SK-N-SH treated with all-trans-retinoic acid at 6 μM for 48 hours (cell line): ENCODE results near the gene ABCA1.

Experiments
- CSDC2 ChIP-seq: fragments of 250-450 bp; sonication (Bioruptor Pico); IDR thresholded peaks from 2 replicates; pipeline ENCODE4 v1.5.0; 2020; ENCODE audit warnings: mild to moderate bottlenecking, moderate library complexity
- CSRNP3 ChIP-seq: fragments of 250-450 bp; sonication (Bioruptor Pico); IDR thresholded peaks from 2 replicates; pipeline ENCODE4 v1.5.1; 2021; ENCODE audit warnings: mild to moderate bottlenecking, moderate library complexity
- ISL1 ChIP-seq: fragments of 250-450 bp; sonication (Bioruptor Pico); IDR thresholded peaks from 2 replicates; pipeline ENCODE4 v2.1.2; 2022; ENCODE audit warnings: mild to moderate bottlenecking, moderate library complexity
- PATZ1 ChIP-seq: fragments of 250-450 bp; sonication (Bioruptor Pico); IDR thresholded peaks from 2 replicates; pipeline ENCODE4 v1.8.0; 2020; ENCODE audit warnings: mild to moderate bottlenecking, moderate library complexity, borderline replicate concordance
- POU6F1 ChIP-seq: fragments of 250-450 bp; sonication (Bioruptor Pico); IDR thresholded peaks from 2 replicates; pipeline ENCODE4 v1.8.0; 2021; ENCODE audit warnings: low read depth, mild to moderate bottlenecking, moderate library complexity, borderline replicate concordance
- PPARA ChIP-seq: fragments of 250-450 bp; sonication (Bioruptor Pico); IDR thresholded peaks from 2 replicates; pipeline ENCODE4 v1.5.0; 2020; ENCODE audit warnings: mild to moderate bottlenecking, borderline replicate concordance
- RARB ChIP-seq: fragments of 250-450 bp; sonication (Bioruptor Pico); IDR thresholded peaks from 2 replicates; pipeline ENCODE4 v1.8.0; 2021; ENCODE audit warnings: mild to moderate bottlenecking, moderate library complexity
- SNAI2 ChIP-seq: fragments of 250-450 bp; sonication (Bioruptor Pico); IDR thresholded peaks from 2 replicates; pipeline ENCODE4 v1.5.0; 2020; ENCODE audit warnings: mild to moderate bottlenecking, moderate library complexity
- TOX ChIP-seq: fragments of 250-450 bp; sonication (Bioruptor Pico); IDR thresholded peaks from 2 replicates; pipeline ENCODE4 v1.8.0; 2021; ENCODE audit warnings: mild to moderate bottlenecking, moderate library complexity, borderline replicate concordance
- ZFP30 ChIP-seq: fragments of 450-650 bp; formaldehyde crosslinking; IDR thresholded peaks from 2 replicates; pipeline ENCODE4 v1.5.0; 2022; ENCODE audit warnings: mild to moderate bottlenecking, moderate library complexity
- ZNF565 ChIP-seq: fragments of 450-650 bp; formaldehyde crosslinking; conservative IDR thresholded peaks from 2 replicates; pipeline ENCODE4 v1.5.0; 2020; ENCODE audit warnings: low read depth, mild to moderate bottlenecking, moderate library complexity
- ZNF70 ChIP-seq: fragments of 450-650 bp; formaldehyde crosslinking; IDR thresholded peaks from 2 replicates; pipeline ENCODE4 v1.5.0; 2020; ENCODE audit warnings: mild to moderate bottlenecking, moderate library complexity
- ZNF8 ChIP-seq: fragments of 450-650 bp; formaldehyde crosslinking; IDR thresholded peaks from 2 replicates; pipeline ENCODE4 v1.5.0; 2020; ENCODE audit warnings: mild to moderate bottlenecking, moderate library complexity

GRCh38 chr9:104961701-104962359 lies 33.9 kb upstream of the ABCA1 start:
- TF ChIP-seq CSDC2 (no peak), PPARA (CRISPR knock-in tag) (no peak), RARB (CRISPR knock-in tag) (no peak), SNAI2 (CRISPR knock-in tag) (no peak), ZFP30 (no peak), ZNF565 (CRISPR knock-in tag) (no peak), POU6F1 (CRISPR knock-in tag) (no peak), PATZ1 (CRISPR knock-in tag) (no peak), CSRNP3 (CRISPR knock-in tag) (no peak), TOX (CRISPR knock-in tag) (no peak), ZNF8 (no peak), ZNF70 (CRISPR knock-in tag) (no peak), ISL1 (CRISPR knock-in tag) (no peak)
